Esophagus squamous epithelium (tissue), 5 donors: ENCODE data around the gene APCDD1. TPM values are rescaled to one million over a fixed set of nuclear protein-coding genes. Genes with fewer than 3 reads are reported as not detected.

Experiments used
- DNase-seq: peaks from one replicate; lab custom pipeline; 2025; lab: John Stamatoyannopoulos, UW
- H3K27ac ChIP-seq, 4 donors: fragments of 200-600 bp; sonication (generic); one replicate each; pipeline ENCODE4 v1.5.1; 2016 to 2019; ENCODE audit warnings: mild to moderate bottlenecking in 1 of 4
- H3K27me3 ChIP-seq, 4 donors: fragments of 200-600 bp; sonication (generic); 1 replicate in 3 of 4; 2 replicates in 1 of 4; pipeline versions ENCODE4 v1.5.1 to v1.6.0; 2017 to 2021; ENCODE audit warnings: antibody characterized with exemption in 1 of 4
- H3K36me3 ChIP-seq, 3 donors: fragments of 200-600 bp; sonication (generic); one replicate each; pipeline ENCODE4 v1.5.1; 2016 to 2019
- H3K4me1 ChIP-seq, 3 donors: fragments of 200-600 bp; sonication (generic); one replicate each; pipeline ENCODE4 v1.5.1; 2017 to 2019
- H3K4me3 ChIP-seq, 4 donors: fragments of 200-600 bp; sonication (generic); 1 replicate in 3 of 4; 2 replicates in 1 of 4; pipeline ENCODE4 v1.5.1; 2016 to 2019; ENCODE audit warnings: mild to moderate bottlenecking in 2 of 4, moderate library complexity in 1 of 4
- H3K9me3 ChIP-seq, 3 donors: fragments of 200-600 bp; sonication (generic); one replicate each; pipeline ENCODE4 v1.5.1; 2016 to 2019
- CTCF ChIP-seq, 6 experiments: fragments of 450-650 bp in 4 of 6; fragments of 200-600 bp in 2 of 6; sonication (generic) in 2 of 6; IDR thresholded peaks; one replicate each; pipeline ENCODE4 v1.5.1; 2016 to 2019; ENCODE audit warnings: antibody characterized with exemption in 6 of 6, mild to moderate bottlenecking in 4 of 6, moderate library complexity in 4 of 6
- POLR2A ChIP-seq, 4 donors: fragments of 450-650 bp; IDR thresholded peaks; one replicate each; pipeline ENCODE4 v1.6.1; 2017; ENCODE audit warnings: antibody characterized with exemption in 4 of 4, mild to moderate bottlenecking in 4 of 4, moderate library complexity in 3 of 4
- WGBS, 2 donors: methylation state at CpG; one replicate each; pipeline ENCODE4 v1.1.5; 2018; 5-methylcytosine and 5-hydroxymethylcytosine counted together
- intact Hi-C: fragments of 100-400 bp; cut with DNase I; formaldehyde crosslinking; loops from one replicate; pipeline ENCODE4 v1.15.0; 2022
- total RNA-seq, 4 donors: library from RNA; depleted of rRNA; stranded (reverse); fragments of >200 nt; gene quantifications; one replicate each; pipeline ENCODE4 v1.1.0, GENCODE V29; 2016
- donor health status: DM: yes; HTN: yes; CAD: no.

Gene APCDD1
- total RNA-seq, 4 donors from 2014 or later = 16.5 to 76.5 (median 41.4) TPM

GRCh38 chr18:10486362-10486761, 31.9 kb downstream of the APCDD1 start:
- TF ChIP-seq CTCF (IDR thresholded peaks at IDR 0.05) (no peak), POLR2A (IDR thresholded peaks at IDR 0.05) (no peak)
- 57 to 89% methylated on average over 1 to 3 of the region's 3 CpGs for WGBS, 2 donors
- Histone ChIP-seq H3K36me3 (peaks cover 5 to 92% (median 8%) of the 10 kb centered on the region in 3 donors), H3K27me3 (no peaks in the 10 kb centered on the region), H3K4me3 (no peak overlapping the region), H3K9me3 (no peaks in the 10 kb centered on the region), H3K4me1 (peaks cover 0 to 46% (median 5%) of the 10 kb centered on the region in 3 donors), H3K27ac (no peak overlapping the region)
- DNase-seq = no peak
- intact Hi-C loops = no loop called here

DNA sequence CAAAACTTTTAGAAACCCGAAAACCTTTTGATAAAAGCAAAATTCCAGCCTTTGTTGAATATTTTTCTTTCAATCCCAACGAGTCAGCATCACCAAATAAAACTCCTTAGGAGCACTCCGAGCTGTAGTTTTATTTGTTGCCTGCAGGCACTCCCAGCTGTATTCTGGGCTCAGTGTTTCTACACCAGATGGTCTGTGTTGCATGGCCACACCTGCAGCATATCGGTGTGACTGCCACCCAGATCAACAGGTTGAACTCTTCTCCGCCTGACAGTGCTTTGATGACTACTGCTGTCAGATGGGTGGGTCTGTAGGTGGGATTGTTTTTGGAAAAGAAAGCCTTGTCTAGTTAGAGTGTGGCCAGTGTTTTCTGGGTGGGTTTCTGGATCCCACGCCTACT, 32.7 kb downstream of the APCDD1 start:
- no peak for DNase-seq
- Histone ChIP-seq H3K36me3 (peaks cover 5 to 84% (median 8%) of the 10 kb centered on the region in 3 donors), H3K4me1 (peaks cover 0 to 39% (median 5%) of the 10 kb centered on the region in 3 donors), H3K4me3 (no peak overlapping the region), H3K27me3 (no peaks in the 10 kb centered on the region), H3K9me3 (no peaks in the 10 kb centered on the region), H3K27ac (no peak overlapping the region)
- intact Hi-C loops = no loop called here
- 49 to 68% methylated on average over 5 to 6 of the region's 6 CpGs for WGBS, 2 donors
- TF ChIP-seq CTCF (IDR thresholded peaks at IDR 0.05) = peak in 1 of 6 experiments; percentile 22
- no peak for TF ChIP-seq POLR2A (IDR thresholded peaks at IDR 0.05)

- H3K4me1 ChIP-seq = peaks cover 0 to 32% (median 5%) of the 10 kb centered on the region in 3 donors
- peak overlapping the region in 1 of 4 donors; percentile 31 for H3K27ac ChIP-seq
- no peaks in the 10 kb centered on the region for H3K9me3 ChIP-seq
- TF ChIP-seq POLR2A (IDR thresholded peaks at IDR 0.05) = no peak
- no peak for TF ChIP-seq CTCF (IDR thresholded peaks at IDR 0.05)
- intact Hi-C loops = no loop called here
- H3K27me3 ChIP-seq = no peaks in the 10 kb centered on the region
- H3K4me3 ChIP-seq = no peak overlapping the region
- no peak for DNase-seq
- peaks cover 5 to 75% (median 8%) of the 10 kb centered on the region in 3 donors for H3K36me3 ChIP-seq
- 29 to 33% methylated on average over 4 of the region's 4 CpGs for WGBS, 2 donors
These were observed 33.6 kb downstream of the APCDD1 start for GRCh38 chr18:10488017-10488416.

DNA sequence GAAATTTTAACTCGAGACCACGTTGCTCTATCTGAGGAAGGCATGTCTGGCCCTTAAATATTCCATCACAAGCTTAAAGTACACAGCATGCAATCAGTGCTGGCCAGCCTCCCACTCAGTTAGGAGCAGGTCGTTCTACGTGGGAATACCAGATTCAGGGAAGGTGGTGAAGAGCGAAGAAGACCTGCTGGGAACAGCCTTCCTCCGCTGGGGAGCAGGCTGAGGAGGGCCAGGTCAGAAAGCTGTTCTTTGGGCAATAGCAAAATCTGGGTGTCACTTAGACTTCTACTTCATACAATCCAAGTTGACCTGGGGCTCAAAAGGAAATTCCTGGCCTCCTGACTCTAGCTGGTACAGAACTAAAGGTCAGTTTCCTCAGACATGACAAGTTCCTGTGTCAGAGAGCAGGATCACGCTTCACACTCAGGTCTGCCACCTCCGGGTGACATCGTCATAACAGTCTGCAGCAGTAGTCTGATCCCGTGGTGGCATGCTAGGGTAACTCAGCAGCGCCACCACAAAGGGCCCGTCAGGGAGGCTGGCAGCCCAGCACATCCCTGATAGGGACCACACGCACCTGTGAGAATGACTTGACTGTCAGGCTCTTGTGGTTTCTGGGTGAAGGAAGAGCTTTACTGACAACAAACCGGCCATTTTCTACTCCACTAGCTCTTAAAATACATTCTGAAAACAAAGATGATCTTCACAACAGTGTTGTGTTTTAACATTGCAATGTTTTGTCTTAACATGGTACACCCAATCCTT, 36.1 kb downstream of the APCDD1 start:
- H3K27ac ChIP-seq = peak overlapping the region in 1 of 4 donors; percentile 7
- no peaks in the 10 kb centered on the region for H3K27me3 ChIP-seq
- TF ChIP-seq POLR2A (IDR thresholded peaks at IDR 0.05) = no peak
- no peak for TF ChIP-seq CTCF (IDR thresholded peaks at IDR 0.05)
- peaks cover 0 to 52% (median 7%) of the 10 kb centered on the region in 3 donors for H3K36me3 ChIP-seq
- no peak overlapping the region for H3K4me3 ChIP-seq
- no peak for DNase-seq
- no peaks in the 10 kb centered on the region for H3K9me3 ChIP-seq
- WGBS, 2 donors = 84 to 92% methylated on average over 7 to 8 of the region's 14 CpGs
- H3K4me1 ChIP-seq = peaks cover 0 to 27% (median 5%) of the 10 kb centered on the region in 3 donors
- intact Hi-C loops = no loop called here

- TF ChIP-seq POLR2A (IDR thresholded peaks at IDR 0.05) (no peak), CTCF (IDR thresholded peaks at IDR 0.05) (no peak)
- no peak for DNase-seq
- intact Hi-C loops = no loop called here
- Histone ChIP-seq H3K4me3 (no peak overlapping the region), H3K27me3 (no peaks in the 10 kb centered on the region), H3K9me3 (no peaks in the 10 kb centered on the region), H3K4me1 (peaks cover 0 to 15% (median 0%) of the 10 kb centered on the region in 3 donors), H3K36me3 (no peaks in the 10 kb centered on the region), H3K27ac (no peak overlapping the region)
- WGBS, 2 donors = 53 to 63% methylated on average over 2 of the region's 2 CpGs
These were observed 41.5 kb downstream of the APCDD1 start for GRCh38 chr18:10495936-10496335.
